Parathyroid adenoma (tissue), 2 donors: ENCODE results near the gene CAPZA2.

Experiments used
- H2AFZ ChIP-seq: fragments of 300-600 bp; sonication (generic); one replicate; pipeline ENCODE4 v1.7.0; 2017; ENCODE audit warnings: antibody characterized with exemption, mild to moderate bottlenecking
- H3K27ac ChIP-seq: fragments of 300-600 bp; sonication (generic); one replicate; pipeline ENCODE4 v1.7.0; 2017
- H3K27me3 ChIP-seq: fragments of 300-600 bp; sonication (generic); one replicate; pipeline ENCODE4 v1.7.0; 2017; ENCODE audit warnings: low read length; ENCODE audit not compliant: control insufficient read depth, insufficient read depth
- H3K36me3 ChIP-seq: fragments of 300-600 bp; sonication (generic); one replicate; pipeline ENCODE4 v1.7.0; 2017; ENCODE audit warnings: low read length; ENCODE audit not compliant: control insufficient read depth, insufficient read depth
- H3K4me1 ChIP-seq: fragments of 300-600 bp; sonication (generic); one replicate; pipeline ENCODE4 v1.7.0; 2017; ENCODE audit warnings: control low read depth
- H3K4me2 ChIP-seq: fragments of 300-600 bp; sonication (generic); one replicate; pipeline ENCODE4 v1.7.0; 2017; ENCODE audit warnings: low read length
- H3K4me3 ChIP-seq: fragments of 300-600 bp; sonication (generic); one replicate; pipeline ENCODE4 v1.7.0; 2017; ENCODE audit warnings: low read depth, low read length
- H3K79me2 ChIP-seq: fragments of 300-600 bp; sonication (generic); one replicate; pipeline ENCODE4 v1.7.0; 2017; ENCODE audit warnings: control low read depth
- H3K9ac ChIP-seq: fragments of 300-600 bp; sonication (generic); one replicate; pipeline ENCODE4 v1.7.0; 2017; ENCODE audit warnings: mild to moderate bottlenecking
- H3K9me3 ChIP-seq: fragments of 300-600 bp; sonication (generic); one replicate; pipeline ENCODE4 v1.7.0; 2017; ENCODE audit warnings: low read length; ENCODE audit not compliant: control insufficient read depth
- TF ChIP-seq, protein P1 (sequence below): fragments of 300-600 bp; sonication (generic); IDR thresholded peaks from one replicate; pipeline ENCODE4 v1.7.0; 2017; ENCODE audit warnings: antibody characterized with exemption, mild to moderate bottlenecking
- donor health status: primary hyperparathyroidism.

Gene CAPZA2

GRCh38 chr7:116938678-116939077, 76.3 kb downstream of the CAPZA2 start:
- Histone ChIP-seq H3K9ac (no peak overlapping the region), H3K79me2 (no peaks in the 10 kb centered on the region), H3K4me2 (no peak overlapping the region), H3K4me1 (no peaks in the 10 kb centered on the region), H3K4me3 (no peak overlapping the region), H3K36me3 (no peaks in the 10 kb centered on the region), H3K9me3 (no peaks in the 10 kb centered on the region), H3K27me3 (no peaks in the 10 kb centered on the region), H3K27ac (no peak overlapping the region), H2AFZ (no peak overlapping the region)
- TF ChIP-seq, protein P1, sequence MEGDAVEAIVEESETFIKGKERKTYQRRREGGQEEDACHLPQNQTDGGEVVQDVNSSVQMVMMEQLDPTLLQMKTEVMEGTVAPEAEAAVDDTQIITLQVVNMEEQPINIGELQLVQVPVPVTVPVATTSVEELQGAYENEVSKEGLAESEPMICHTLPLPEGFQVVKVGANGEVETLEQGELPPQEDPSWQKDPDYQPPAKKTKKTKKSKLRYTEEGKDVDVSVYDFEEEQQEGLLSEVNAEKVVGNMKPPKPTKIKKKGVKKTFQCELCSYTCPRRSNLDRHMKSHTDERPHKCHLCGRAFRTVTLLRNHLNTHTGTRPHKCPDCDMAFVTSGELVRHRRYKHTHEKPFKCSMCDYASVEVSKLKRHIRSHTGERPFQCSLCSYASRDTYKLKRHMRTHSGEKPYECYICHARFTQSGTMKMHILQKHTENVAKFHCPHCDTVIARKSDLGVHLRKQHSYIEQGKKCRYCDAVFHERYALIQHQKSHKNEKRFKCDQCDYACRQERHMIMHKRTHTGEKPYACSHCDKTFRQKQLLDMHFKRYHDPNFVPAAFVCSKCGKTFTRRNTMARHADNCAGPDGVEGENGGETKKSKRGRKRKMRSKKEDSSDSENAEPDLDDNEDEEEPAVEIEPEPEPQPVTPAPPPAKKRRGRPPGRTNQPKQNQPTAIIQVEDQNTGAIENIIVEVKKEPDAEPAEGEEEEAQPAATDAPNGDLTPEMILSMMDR = no peak

DNA sequence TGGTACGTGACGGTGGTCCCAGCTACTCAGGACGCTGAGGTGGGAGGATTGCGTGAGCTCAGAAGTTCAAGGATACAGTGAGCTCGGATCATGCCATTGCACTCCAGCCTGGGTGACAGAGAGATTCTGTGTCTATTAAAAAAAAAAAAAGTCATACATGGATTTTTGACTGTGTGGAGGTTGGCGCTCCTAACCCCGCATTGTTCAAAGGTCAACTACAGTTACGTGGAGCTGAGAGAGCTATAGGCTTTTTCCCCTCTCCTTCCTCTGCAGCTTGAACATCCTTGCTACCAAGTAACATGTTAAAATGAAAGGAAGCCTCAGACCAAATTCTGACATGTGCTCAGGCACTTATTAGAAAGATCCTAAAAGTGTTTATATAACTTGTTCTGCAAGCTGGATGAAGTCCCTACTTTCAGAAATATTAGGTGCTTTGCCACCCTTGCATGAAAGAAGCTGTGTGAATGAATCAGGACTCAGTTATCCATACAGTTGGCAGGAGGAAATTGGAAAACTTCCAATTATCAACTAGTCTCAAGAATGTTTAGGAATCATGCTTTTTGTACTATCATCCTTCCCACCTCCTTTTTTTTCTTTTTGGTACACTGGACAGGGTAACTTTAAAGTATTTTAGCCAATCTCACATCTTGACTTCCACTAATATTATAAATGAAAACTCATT, 78.4 kb downstream of the CAPZA2 start:
- no peak overlapping the region for H3K9ac ChIP-seq
- H2AFZ ChIP-seq = no peak overlapping the region
- H3K4me1 ChIP-seq = no peaks in the 10 kb centered on the region
- no peaks in the 10 kb centered on the region for H3K9me3 ChIP-seq
- no peak overlapping the region for H3K4me3 ChIP-seq
- no peaks in the 10 kb centered on the region for H3K27me3 ChIP-seq
- no peak overlapping the region for H3K4me2 ChIP-seq
- TF ChIP-seq, protein P1 = no peak
- no peaks in the 10 kb centered on the region for H3K79me2 ChIP-seq
- H3K36me3 ChIP-seq = no peaks in the 10 kb centered on the region
- H3K27ac ChIP-seq = no peak overlapping the region

- Histone ChIP-seq H3K9ac (no peak overlapping the region), H3K27me3 (no peaks in the 10 kb centered on the region), H3K4me1 (no peaks in the 10 kb centered on the region), H2AFZ (no peak overlapping the region), H3K36me3 (no peaks in the 10 kb centered on the region), H3K4me3 (no peak overlapping the region), H3K4me2 (no peak overlapping the region), H3K9me3 (no peaks in the 10 kb centered on the region), H3K79me2 (no peaks in the 10 kb centered on the region), H3K27ac (no peak overlapping the region)
- TF ChIP-seq, protein P1 = no peak
Measured at GRCh38 chr7:116942504-116942903, 80.1 kb downstream of the CAPZA2 start.

DNA sequence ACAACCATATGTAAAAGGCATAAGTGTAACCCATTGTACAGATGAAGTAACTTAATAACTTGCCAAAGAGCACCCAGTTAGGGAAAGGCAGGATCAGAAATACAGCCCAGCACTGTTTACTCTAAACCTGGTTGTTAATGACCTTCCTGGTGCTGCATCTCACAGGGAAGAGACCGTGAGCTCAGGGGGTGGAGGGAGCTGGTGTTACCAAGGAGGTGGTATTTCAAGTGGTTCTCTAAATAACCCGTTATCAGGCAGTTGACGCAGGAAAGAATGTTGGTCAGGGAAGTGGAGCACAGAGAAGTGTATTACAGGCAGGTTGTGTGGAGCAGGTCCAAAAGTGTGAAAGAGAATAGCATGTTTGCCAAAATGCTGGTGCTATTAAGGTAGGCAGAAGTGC, 86.5 kb downstream of the CAPZA2 start:
- H3K9ac ChIP-seq = no peak overlapping the region
- H3K4me2 ChIP-seq = no peak overlapping the region
- no peaks in the 10 kb centered on the region for H3K9me3 ChIP-seq
- no peaks in the 10 kb centered on the region for H3K79me2 ChIP-seq
- no peaks in the 10 kb centered on the region for H3K27me3 ChIP-seq
- H2AFZ ChIP-seq = no peak overlapping the region
- H3K4me1 ChIP-seq = peaks cover 3% of the 10 kb centered on the region
- H3K4me3 ChIP-seq = no peak overlapping the region
- no peaks in the 10 kb centered on the region for H3K36me3 ChIP-seq
- H3K27ac ChIP-seq = no peak overlapping the region
- TF ChIP-seq, protein P1 = no peak
